HFF-Myc (cell line): ENCODE data around the gene ARMC9.

Experiments
- DNase-seq: peaks from one replicate; pipeline ENCODE4 v3.0.0-alpha.2; 2011; ENCODE audit warnings: low read depth; ENCODE audit errors: extremely low read depth
- H3K4me3 ChIP-seq: replicated peaks from 2 replicates; pipeline ENCODE4 v1.5.1; 2011; ENCODE audit warnings: low read depth, mild to moderate bottlenecking, control low read depth, low read length
- TF ChIP-seq, protein P1 (sequence below): IDR thresholded peaks from 2 replicates; pipeline ENCODE4 v1.5.1; 2012; ENCODE audit warnings: mild to moderate bottlenecking, low read depth, low read length, control low read depth; ENCODE audit errors: missing control alignments

ARMC9 gene

DNA sequence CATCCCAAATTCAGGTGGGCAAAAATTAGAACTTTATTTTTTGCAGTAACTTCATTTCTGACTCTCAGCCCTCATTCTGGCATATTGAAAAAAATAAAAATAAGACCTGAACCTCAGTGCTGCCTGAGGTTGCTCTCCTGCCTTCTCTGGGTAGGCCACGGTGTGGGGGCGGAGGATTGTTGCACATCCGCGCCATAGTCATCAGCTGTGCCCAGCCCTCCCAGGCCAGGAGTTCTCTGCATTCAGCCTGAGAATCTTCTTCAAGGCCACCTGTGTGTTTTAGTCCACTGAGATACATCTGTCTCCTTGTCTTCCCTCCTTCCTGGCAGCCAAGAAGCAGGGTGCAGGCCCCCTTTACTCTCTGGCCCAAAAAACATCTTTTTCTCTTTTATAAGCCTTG lies 94.7 kb downstream of the ARMC9 start:
- TF ChIP-seq, protein P1, sequence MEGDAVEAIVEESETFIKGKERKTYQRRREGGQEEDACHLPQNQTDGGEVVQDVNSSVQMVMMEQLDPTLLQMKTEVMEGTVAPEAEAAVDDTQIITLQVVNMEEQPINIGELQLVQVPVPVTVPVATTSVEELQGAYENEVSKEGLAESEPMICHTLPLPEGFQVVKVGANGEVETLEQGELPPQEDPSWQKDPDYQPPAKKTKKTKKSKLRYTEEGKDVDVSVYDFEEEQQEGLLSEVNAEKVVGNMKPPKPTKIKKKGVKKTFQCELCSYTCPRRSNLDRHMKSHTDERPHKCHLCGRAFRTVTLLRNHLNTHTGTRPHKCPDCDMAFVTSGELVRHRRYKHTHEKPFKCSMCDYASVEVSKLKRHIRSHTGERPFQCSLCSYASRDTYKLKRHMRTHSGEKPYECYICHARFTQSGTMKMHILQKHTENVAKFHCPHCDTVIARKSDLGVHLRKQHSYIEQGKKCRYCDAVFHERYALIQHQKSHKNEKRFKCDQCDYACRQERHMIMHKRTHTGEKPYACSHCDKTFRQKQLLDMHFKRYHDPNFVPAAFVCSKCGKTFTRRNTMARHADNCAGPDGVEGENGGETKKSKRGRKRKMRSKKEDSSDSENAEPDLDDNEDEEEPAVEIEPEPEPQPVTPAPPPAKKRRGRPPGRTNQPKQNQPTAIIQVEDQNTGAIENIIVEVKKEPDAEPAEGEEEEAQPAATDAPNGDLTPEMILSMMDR: no peak
- no peak for DNase-seq
- no peak overlapping the region for H3K4me3 ChIP-seq

DNA sequence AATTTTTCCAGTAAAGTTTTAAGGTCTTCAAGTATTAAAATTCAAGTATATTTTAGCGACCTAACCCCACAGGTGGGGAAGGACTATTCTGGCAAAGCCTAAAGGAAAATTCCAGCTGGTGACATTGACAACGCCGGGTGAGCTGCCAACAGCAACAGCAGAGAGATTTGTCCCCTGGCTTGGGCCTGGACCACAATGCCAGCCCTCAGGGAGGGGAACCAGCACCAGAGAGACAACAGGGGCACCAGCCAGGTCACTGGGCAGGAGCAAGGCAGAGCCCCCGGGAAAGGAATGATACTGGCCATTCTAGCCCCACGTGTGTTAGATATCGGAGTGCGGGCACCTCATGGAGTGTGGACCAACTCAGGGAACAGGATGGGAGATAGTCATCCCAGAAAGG lies 95.7 kb downstream of the ARMC9 start:
- H3K4me3 ChIP-seq: no peak overlapping the region
- no peak for DNase-seq
- TF ChIP-seq, protein P1: no peak

DNA sequence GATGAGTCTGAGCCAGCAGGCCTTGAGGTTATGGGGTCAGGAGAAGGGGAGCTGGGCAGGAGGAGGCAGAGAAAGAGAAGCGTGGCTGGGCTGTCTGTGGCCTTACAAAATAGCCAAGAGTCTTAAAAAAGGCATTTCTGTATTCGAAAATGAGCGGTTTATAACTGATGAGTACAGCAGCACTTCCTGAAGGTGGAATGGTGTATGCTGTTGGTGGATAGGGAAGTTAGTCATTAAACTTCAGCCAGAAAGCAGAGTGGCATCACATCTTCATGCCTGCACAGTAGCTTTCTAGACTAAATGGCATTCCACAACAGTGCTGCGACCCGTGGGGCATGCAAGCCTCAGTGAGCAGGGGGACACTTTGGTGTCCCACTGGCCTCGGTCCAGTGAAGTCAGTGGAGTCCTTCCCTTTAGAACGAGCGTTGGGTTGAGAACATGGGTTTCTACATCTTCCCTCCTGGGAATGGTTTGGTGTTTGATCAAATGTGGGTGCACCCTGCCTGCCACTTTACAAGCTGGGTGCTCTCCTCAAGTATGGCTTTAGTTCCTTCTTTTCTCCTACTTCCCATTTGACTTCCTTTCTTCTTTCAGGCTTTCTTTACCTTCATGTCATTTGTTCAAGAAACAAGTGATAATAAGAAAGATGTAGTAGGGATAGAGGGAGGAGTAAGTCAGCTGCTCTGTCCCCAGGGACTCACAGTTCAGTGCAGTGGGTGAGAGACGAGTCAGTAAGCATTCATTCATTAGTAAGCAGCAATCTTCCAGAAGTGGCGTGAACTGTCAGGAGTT lies 96.3 kb downstream of the ARMC9 start:
- no peak for DNase-seq
- H3K4me3 ChIP-seq: no peak overlapping the region
- TF ChIP-seq, protein P1: no peak

DNA sequence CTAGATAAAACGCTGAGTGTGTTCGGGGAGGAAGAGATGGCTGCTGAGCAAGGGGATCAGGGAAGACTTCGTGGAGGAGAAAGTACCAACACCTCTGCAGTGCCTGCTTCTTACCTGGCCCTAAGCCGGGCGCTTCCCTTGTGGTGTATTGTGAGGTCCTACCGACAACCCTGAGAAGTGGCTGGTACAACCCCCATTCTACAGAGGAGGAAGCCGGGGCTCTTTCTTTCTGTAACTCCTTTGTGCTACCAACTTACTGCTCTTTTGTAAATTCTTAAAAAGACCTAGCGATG lies 96.9 kb downstream of the ARMC9 start:
- no peak overlapping the region for H3K4me3 ChIP-seq
- DNase-seq: no peak

DNA sequence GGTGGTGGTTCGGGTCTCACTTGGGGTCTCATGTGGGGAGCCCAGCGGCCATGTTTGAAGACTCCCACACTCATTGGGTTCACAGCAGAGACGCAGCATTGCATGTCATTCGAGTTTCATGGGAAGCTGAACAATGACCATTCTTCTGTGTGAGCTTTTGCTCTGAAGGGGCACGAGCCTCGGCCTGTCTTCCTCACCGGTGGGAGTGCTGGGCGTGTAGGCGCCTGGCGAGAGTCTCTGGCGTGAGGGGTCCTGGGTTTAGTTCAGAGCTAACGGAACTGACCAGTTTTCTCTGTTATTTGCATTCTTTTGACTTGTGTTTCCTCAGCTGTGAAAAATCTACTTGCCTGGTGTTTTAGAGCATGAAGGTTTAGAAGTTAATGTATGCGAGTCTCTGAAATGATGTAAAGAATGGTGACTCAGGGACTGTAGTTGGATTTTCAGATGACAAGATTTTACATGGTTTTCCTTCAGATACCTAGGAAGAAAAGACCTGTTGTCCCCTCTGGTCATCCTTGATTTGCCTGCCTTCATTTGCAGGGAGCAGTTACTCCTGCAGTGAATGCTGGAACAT lies 98.1 kb downstream of the ARMC9 start:
- H3K4me3 ChIP-seq: no peak overlapping the region
- TF ChIP-seq, protein P1: no peak
- DNase-seq: no peak

More for the DNA sequence above, 96.9 kb downstream of the ARMC9 start:
- TF ChIP-seq, protein P1: no peak

DNA sequence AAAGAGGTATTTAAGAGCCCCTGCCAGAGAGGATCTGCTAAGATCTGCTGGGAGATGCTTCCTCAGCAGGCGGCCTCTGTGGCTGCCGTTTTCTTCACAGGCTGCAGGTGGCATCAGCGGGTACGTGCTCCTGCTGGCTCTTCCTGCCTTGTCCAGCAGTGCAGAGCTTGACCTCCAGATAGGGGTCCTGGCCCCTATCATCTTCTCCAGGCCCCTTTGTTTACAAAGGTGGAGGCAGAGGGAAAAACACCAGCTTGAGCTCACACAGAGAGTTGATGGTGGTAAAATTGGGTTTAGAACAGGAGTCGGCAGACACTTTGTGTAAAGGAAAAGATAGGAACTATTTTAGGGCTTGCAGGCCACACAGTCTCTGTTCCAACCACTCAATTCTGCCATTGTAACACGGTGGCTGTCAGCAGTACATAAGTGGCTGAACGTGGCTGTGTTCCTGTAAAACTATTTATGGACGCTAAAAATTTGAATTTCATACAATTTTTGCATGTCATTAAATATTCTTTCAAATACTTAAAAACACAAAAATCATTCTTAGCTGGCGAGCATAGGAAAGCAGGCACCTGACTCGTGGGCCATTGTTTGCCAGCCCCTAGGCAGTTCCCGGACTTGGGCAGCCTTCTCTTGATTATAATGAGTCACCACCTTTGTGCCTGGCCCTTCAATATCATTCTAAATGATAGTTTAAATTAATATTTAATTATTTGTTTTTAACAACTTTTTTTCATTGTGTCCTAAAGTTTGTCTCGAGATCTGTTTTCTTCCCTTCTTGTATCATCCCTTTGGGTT lies 98.9 kb downstream of the ARMC9 start:
- H3K4me3 ChIP-seq: no peak overlapping the region
- TF ChIP-seq, protein P1: peak; percentile 65
- DNase-seq: no peak
